Activated CD4-positive, CD25-positive, alpha-beta regulatory T cell (primary cell): ENCODE data around the gene FAM72C.
"Not testable (repeated sequence)": the region's sequence is repeated elsewhere in the genome, so short reads cannot be mapped to it uniquely, and the experiment has no call there.

Experiments
- DNase-seq, 4 experiments: peaks; one replicate each; lab custom pipeline; 2025; lab: John Stamatoyannopoulos, UW

Gene FAM72C

GRCh38 chr1:143984721-143985473 is 13.1 kb upstream of the FAM72C start:
- DNase-seq = not testable (repeated sequence)

- DNase-seq = not testable (repeated sequence)
Measured at GRCh38 chr1:143974416-143974815, 2.6 kb upstream of the FAM72C start.

GRCh38 chr1:143973876-143974414 is 2.2 kb upstream of the FAM72C start:
- DNase-seq = not testable (repeated sequence)

GRCh38 chr1:143972753-143973326 is 1.1 kb upstream of the FAM72C start:
- DNase-seq = not testable (repeated sequence)

GRCh38 chr1:143965860-143966259 is 5.9 kb downstream of the FAM72C start:
- DNase-seq = not testable (repeated sequence)

GRCh38 chr1:143964294-143964693 is 7.5 kb downstream of the FAM72C start:
- DNase-seq = not testable (repeated sequence)

- not testable (repeated sequence) for DNase-seq
Measured at GRCh38 chr1:143955930-143956329, 15.9 kb downstream of the FAM72C start.

- DNase-seq = not testable (repeated sequence)
Measured at GRCh38 chr1:143952913-143953312, 18.9 kb downstream of the FAM72C start.

GRCh38 chr1:143951485-143952391 is 20.0 kb downstream of the FAM72C start:
- DNase-seq = not testable (repeated sequence)

- DNase-seq = not testable (repeated sequence)
Measured at GRCh38 chr1:143947749-143948148, 24.0 kb downstream of the FAM72C start.

GRCh38 chr1:143945253-143945652 is 26.5 kb downstream of the FAM72C start:
- not testable (repeated sequence) for DNase-seq

GRCh38 chr1:143944576-143945240 is 27.1 kb downstream of the FAM72C start:
- not testable (repeated sequence) for DNase-seq

- DNase-seq = not testable (repeated sequence)
Measured at GRCh38 chr1:143943319-143943978, 28.3 kb downstream of the FAM72C start.

GRCh38 chr1:143942238-143942860 is 29.4 kb downstream of the FAM72C start:
- not testable (repeated sequence) for DNase-seq

GRCh38 chr1:143939666-143940065 is 32.1 kb downstream of the FAM72C start:
- not testable (repeated sequence) for DNase-seq

GRCh38 chr1:143938922-143939321 is 32.9 kb downstream of the FAM72C start:
- DNase-seq = not testable (repeated sequence)

GRCh38 chr1:143936457-143937115 is 35.2 kb downstream of the FAM72C start:
- peak in 2 of 4 experiments; percentile 4 for DNase-seq

- DNase-seq = not testable (repeated sequence)
Measured at GRCh38 chr1:143919127-143919526, 52.7 kb downstream of the FAM72C start.

- not testable (repeated sequence) for DNase-seq
Measured at GRCh38 chr1:143918552-143918951, 53.2 kb downstream of the FAM72C start.

- not testable (repeated sequence) for DNase-seq
Measured at GRCh38 chr1:143913705-143914104, 58.1 kb downstream of the FAM72C start.
